Right atrium auricular region (tissue), 2 donors: ENCODE data around the gene FUZ. TPM values are rescaled to one million over a fixed set of nuclear protein-coding genes. Genes with fewer than 3 reads are reported as not detected.

Experiments
- DNase-seq: peaks from one replicate; pipeline ENCODE4 v3.0.0-alpha.2; 2019; ENCODE audit warnings: low spot score
- H3K27ac ChIP-seq, 2 donors: fragments of 200-600 bp; sonication (generic); 1 replicate in 1 of 2; 2 replicates in 1 of 2; pipeline ENCODE4 v1.5.1; 2016 to 2019
- H3K27me3 ChIP-seq, 2 donors: fragments of 200-600 bp; sonication (generic); one replicate each; pipeline versions ENCODE4 v1.5.1 to v1.6.0; 2017 to 2019
- H3K36me3 ChIP-seq: fragments of 200-600 bp; sonication (generic); one replicate; pipeline ENCODE4 v1.5.1; 2016
- H3K4me1 ChIP-seq, 2 donors: fragments of 200-600 bp; sonication (generic); one replicate each; pipeline versions ENCODE4 v1.5.1 to v1.6.0; 2017 to 2019
- H3K4me3 ChIP-seq, 2 donors: fragments of 200-600 bp; sonication (generic); 1 replicate in 1 of 2; 2 replicates in 1 of 2; pipeline ENCODE4 v1.5.1; 2017 to 2019; ENCODE audit warnings: mild to moderate bottlenecking in 1 of 2, moderate library complexity in 1 of 2
- H3K9me3 ChIP-seq, 2 donors: fragments of 200-600 bp; sonication (generic); one replicate each; pipeline ENCODE4 v1.5.1; 2019
- CTCF ChIP-seq, 2 donors: fragments of 200-600 bp; sonication (generic); IDR thresholded peaks; one replicate each; pipeline ENCODE4 v1.5.1; 2019; ENCODE audit warnings: antibody characterized with exemption in 2 of 2
- microRNA-seq, 2 donors: library from miRNA; unstranded; fragments of <30 nt; microRNA quantifications; one replicate each; pipeline ENCODE4, GENCODE V29; 2016 to 2017; ENCODE audit warnings: borderline number of aligned reads in 2 of 2, borderline replicate concordance in 1 of 2
- total RNA-seq, 2 donors: library from RNA; depleted of rRNA; stranded (reverse); fragments of >200 nt; gene quantifications; one replicate each; pipeline ENCODE4 v1.1.0, GENCODE V29; 2016

FUZ gene
- total RNA-seq, 2 donors from 2014 or later, result 18.5 to 22.5 TPM

DNA sequence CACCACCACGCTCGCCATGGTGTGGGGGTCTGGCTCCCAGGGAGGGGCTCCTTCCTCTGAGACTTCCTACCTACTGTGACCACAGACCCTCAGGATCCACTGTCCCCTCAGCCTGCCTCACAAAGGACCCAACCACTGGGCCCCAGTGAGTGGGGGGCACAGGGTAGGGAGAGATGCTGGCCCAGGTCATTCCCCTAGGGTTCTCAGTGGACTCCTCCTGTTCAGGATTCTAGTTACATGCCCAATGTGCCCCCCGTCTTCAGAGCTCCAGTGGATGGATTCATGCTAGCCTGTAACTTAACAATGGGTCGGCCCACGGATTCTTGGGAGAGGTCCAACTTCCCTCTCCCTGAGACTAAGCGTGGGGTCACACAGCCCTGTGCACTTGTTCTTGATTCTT, 49.9 kb downstream of the FUZ start, which contains the start of gene TSKS:
Gene TSKS, minus strand, starts transcription at position 77 of the 400 bp plus-strand sequence. Its CDS starts 59 bp downstream, at position 18.
- H3K27me3 ChIP-seq, result no peaks in the 10 kb centered on the region

GRCh38 chr19:49761625-49762311, 51.3 kb downstream of the FUZ start:
- Histone ChIP-seq H3K27ac (peak overlapping the region; percentile 73), H3K4me3 (no peak overlapping the region), H3K27me3 (no peaks in the 10 kb centered on the region), H3K36me3 (no peaks in the 10 kb centered on the region), H3K4me1 (peaks cover 0 to 13% of the 10 kb centered on the region in 2 donors), H3K9me3 (no peaks in the 10 kb centered on the region)
- peak in 1 of 2 donors; percentile 54 for TF ChIP-seq CTCF (IDR thresholded peaks at IDR 0.05)
- peak; percentile 66 for DNase-seq

More for the DNA sequence above, 49.9 kb downstream of the FUZ start, which contains the start of gene TSKS:
- Histone ChIP-seq H3K9me3 (no peaks in the 10 kb centered on the region), H3K4me3 (no peak within 1 kb of the TSS), H3K4me1 (peaks cover 0 to 21% of the 10 kb centered on the region in 2 donors), H3K27ac (peak within 1 kb of the TSS; percentile 73), H3K36me3 (no peaks in the 10 kb centered on the region)
- TF ChIP-seq CTCF (IDR thresholded peaks at IDR 0.05), result no peak
- DNase-seq, result no peak

- H3K4me3 ChIP-seq, result no peak overlapping the region
- peak overlapping the region; percentile 73 for H3K27ac ChIP-seq
- peaks cover 0 to 13% of the 10 kb centered on the region in 2 donors for H3K4me1 ChIP-seq
- no peak for DNase-seq
- no peak for TF ChIP-seq CTCF (IDR thresholded peaks at IDR 0.05)
- no peaks in the 10 kb centered on the region for H3K27me3 ChIP-seq
- H3K9me3 ChIP-seq, result no peaks in the 10 kb centered on the region
- no peaks in the 10 kb centered on the region for H3K36me3 ChIP-seq
Measured at GRCh38 chr19:49761249-49761624, 51.9 kb downstream of the FUZ start.

DNA sequence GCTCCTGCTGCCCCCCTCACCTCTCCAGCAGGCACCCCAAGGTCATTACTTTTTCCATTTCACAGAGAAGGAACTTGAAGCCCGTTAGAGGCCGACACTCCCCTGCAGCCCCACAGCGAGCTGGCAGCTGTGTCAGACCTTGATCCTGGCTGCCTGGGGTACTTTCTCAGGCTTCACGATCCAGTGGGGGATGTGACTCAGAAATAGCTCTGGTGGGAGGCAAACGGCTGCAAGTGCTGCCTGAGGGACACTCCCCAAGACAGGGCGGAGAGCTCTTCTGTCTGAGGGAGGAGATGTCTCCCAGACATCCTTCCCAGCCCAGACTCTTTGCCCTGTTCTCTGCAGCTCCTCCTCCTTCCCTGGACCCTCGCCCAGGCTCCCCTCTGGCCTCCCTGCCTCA, 54.8 kb downstream of the FUZ start:
- no peak overlapping the region for H3K4me3 ChIP-seq
- no peaks in the 10 kb centered on the region for H3K27me3 ChIP-seq
- no peaks in the 10 kb centered on the region for H3K36me3 ChIP-seq
- no peak for TF ChIP-seq CTCF (IDR thresholded peaks at IDR 0.05)
- peaks cover 0 to 10% of the 10 kb centered on the region in 2 donors for H3K9me3 ChIP-seq
- no peak overlapping the region for H3K27ac ChIP-seq
- no peak for DNase-seq
- H3K4me1 ChIP-seq, result peaks cover 0 to 4% of the 10 kb centered on the region in 2 donors

Small RNA genes within 50 kb of the gene (microRNA-seq; reads per million reads assigned to microRNA genes)
- gene MIR4749 (0 to 0.71 reads per million in 2 donors), gene MIR6799 (0 reads per million in 2 donors), gene MIR6800 (0 reads per million in 2 donors)

Other genes starting within 250 kb of the FUZ start
- 10 to 100 TPM; 39.0 to 62.3 TPM for gene NOSIP, start 232.7 kb downstream of the FUZ start, total RNA-seq
- gene PRRG2, start 232.0 kb downstream of the FUZ start, total RNA-seq, result 1 to 10 TPM in 1 of 2 donors, under 1 TPM in 1; 0.63 to 2.3 TPM
- gene PRR12, start 222.1 kb downstream of the FUZ start, total RNA-seq, result 10 to 100 TPM in 1 of 2 donors, 1 to 10 TPM in 1; 6.6 to 13.3 TPM
- 10 to 100 TPM; 60.9 to 83.5 TPM for gene RRAS, start 173.1 kb downstream of the FUZ start, total RNA-seq
- 10 to 100 TPM; 14.3 to 22.3 TPM for gene SCAF1, start 171.1 kb downstream of the FUZ start, total RNA-seq
- gene IRF3, start 147.4 kb downstream of the FUZ start, total RNA-seq, result 10 to 100 TPM; 33.2 to 34.0 TPM
- 1 to 10 TPM; 5.7 to 6.5 TPM for gene BCL2L12, start 147.4 kb downstream of the FUZ start, total RNA-seq
- gene PRMT1, start 136.0 kb downstream of the FUZ start, total RNA-seq, result 100 to 1,000 TPM; 187 to 192 TPM
- gene ADM5, start 123.7 kb downstream of the FUZ start, total RNA-seq, result under 1 TPM in 1 of 2 donors, not detected in 1; 0.43 TPM
- 1 to 10 TPM; 1.2 to 2.8 TPM for gene CPT1C, start 122.2 kb downstream of the FUZ start, total RNA-seq
- under 1 TPM; 0.28 to 0.96 TPM for gene TSKS, start 50.0 kb downstream of the FUZ start, total RNA-seq
- 10 to 100 TPM; 72.5 to 97.3 TPM for gene AP2A1, start 46.3 kb downstream of the FUZ start, total RNA-seq
- gene MED25, start 5.0 kb upstream of the FUZ start, total RNA-seq, result 10 to 100 TPM; 31.1 to 54.0 TPM
- gene PTOV1, start 37.9 kb upstream of the FUZ start, total RNA-seq, result 10 to 100 TPM; 64.6 to 81.0 TPM
- gene PNKP, start 54.3 kb upstream of the FUZ start, total RNA-seq, result 10 to 100 TPM; 29.2 to 32.5 TPM
- 10 to 100 TPM; 20.6 to 25.8 TPM for gene AKT1S1, start 64.1 kb upstream of the FUZ start, total RNA-seq
- 10 to 100 TPM; 20.4 to 27.5 TPM for gene TBC1D17, start 64.4 kb upstream of the FUZ start, total RNA-seq
- gene IL4I1, start 83.6 kb upstream of the FUZ start, total RNA-seq, result under 1 TPM in 1 of 2 donors, not detected in 1; 0.43 TPM
- gene ATF5, start 115.9 kb upstream of the FUZ start, total RNA-seq, result 1 to 10 TPM; 3.8 to 5.9 TPM
- gene NUP62, start 116.2 kb upstream of the FUZ start, total RNA-seq, result 10 to 100 TPM; 23.5 to 32.6 TPM
- 1 to 10 TPM in 1 of 2 donors, under 1 TPM in 1; 0.19 to 2.2 TPM for gene SIGLEC11, start 147.9 kb upstream of the FUZ start, total RNA-seq
- 10 to 100 TPM; 20.5 to 25.5 TPM for gene VRK3, start 212.1 kb upstream of the FUZ start, total RNA-seq
- gene ZNF473, start 212.7 kb upstream of the FUZ start, total RNA-seq, result 1 to 10 TPM; 2.3 to 4.2 TPM